Lung (tissue), 12 donors: ENCODE results near the gene C1orf50. TPM values are rescaled to one million over a fixed set of nuclear protein-coding genes. Genes with fewer than 3 reads are reported as not detected.
"Not testable (repeated sequence)": the region's sequence is repeated elsewhere in the genome, so short reads cannot be mapped to it uniquely, and the experiment has no call there.

Experiments used
- ATAC-seq: fragments of 200-7000 bp; cut with Tn5 transposase; one replicate; pipeline ENCODE4 v1.9.1; 2020; ENCODE audit warnings: moderate number of reproducible peaks; ENCODE audit not compliant: insufficient read depth, low FRiP score
- DNase-seq, 3 donors: peaks; one replicate each; pipeline ENCODE4 v3.0.0-alpha.2; 2013 to 2017
- H3K27ac ChIP-seq, 2 donors: one replicate each; pipeline ENCODE4 v1.5.1; 2013; ENCODE audit warnings: mild to moderate bottlenecking in 2 of 2, moderate library complexity in 2 of 2, control low read depth in 1 of 2, inconsistent platforms in 1 of 2, low read depth in 1 of 2, low read length in 1 of 2
- H3K27me3 ChIP-seq, 3 donors: one replicate each; pipeline ENCODE4 v1.5.1; 2013; ENCODE audit warnings: low read length in 2 of 3; ENCODE audit not compliant: control insufficient read depth in 3 of 3, insufficient read depth in 3 of 3
- H3K36me3 ChIP-seq, 4 donors: one replicate each; pipeline ENCODE4 v1.5.1; 2013; ENCODE audit warnings: low read length in 4 of 4, mild to moderate bottlenecking in 1 of 4, moderate library complexity in 1 of 4; ENCODE audit not compliant: control insufficient read depth in 4 of 4, insufficient read depth in 4 of 4
- H3K4me1 ChIP-seq, 5 donors: one replicate each; pipeline ENCODE4 v1.5.1; 2013; ENCODE audit warnings: low read length in 5 of 5, mild to moderate bottlenecking in 2 of 5, moderate library complexity in 1 of 5; ENCODE audit not compliant: control insufficient read depth in 5 of 5, insufficient read depth in 5 of 5
- H3K4me3 ChIP-seq: one replicate; pipeline ENCODE4 v1.5.1; 2013; ENCODE audit warnings: mild to moderate bottlenecking, control low read depth, moderate library complexity
- H3K9ac ChIP-seq, 2 donors: one replicate each; pipeline ENCODE4 v1.5.1; 2013; ENCODE audit warnings: low read length in 2 of 2, control low read depth in 1 of 2; ENCODE audit not compliant: insufficient read depth in 1 of 2
- H3K9me3 ChIP-seq, 4 donors: one replicate each; pipeline ENCODE4 v1.5.1; 2013; ENCODE audit warnings: low read length in 3 of 4, mild to moderate bottlenecking in 1 of 4, moderate library complexity in 1 of 4; ENCODE audit not compliant: control insufficient read depth in 4 of 4, insufficient read depth in 3 of 4
- CTCF ChIP-seq: IDR thresholded peaks from 2 replicates; pipeline ENCODE4 v1.5.1; 2012; ENCODE audit warnings: mild to moderate bottlenecking; ENCODE audit errors: control extremely low read depth, extremely low read depth
- WGBS, 2 donors: extraction: QIAGEN DNeasy Blood & Tissue Kit; methylation state at CpG; one replicate each; pipeline ENCODE4 v1.1.7; 2013; 5-methylcytosine and 5-hydroxymethylcytosine counted together
- polyA plus RNA-seq, 2 donors: library from polyadenylated mRNA; stranded (reverse); fragments of 200-250 nt; gene quantifications; one replicate each; pipeline ENCODE4 v1.2.1, GENCODE V29; 2013
- total RNA-seq, 2 donors: library from RNA; depleted of rRNA in 1 of 2; stranded (reverse); fragments of >200 nt in 1 of 2; gene quantifications; one replicate each; pipeline ENCODE4 v1.2.1, GENCODE V29; 2014 to 2021
- donor health status: control.
- donor health status: control.
- donor health status: Bipolar disorder and iron deficiency.
- donor health status: healthy.
- donor health status: DM: yes; HTN: yes; CAD: no.

The C1orf50 gene
- total and polyA plus RNA-seq, 4 donors, result 2.6 to 4.6 (median 3.6) TPM

DNA sequence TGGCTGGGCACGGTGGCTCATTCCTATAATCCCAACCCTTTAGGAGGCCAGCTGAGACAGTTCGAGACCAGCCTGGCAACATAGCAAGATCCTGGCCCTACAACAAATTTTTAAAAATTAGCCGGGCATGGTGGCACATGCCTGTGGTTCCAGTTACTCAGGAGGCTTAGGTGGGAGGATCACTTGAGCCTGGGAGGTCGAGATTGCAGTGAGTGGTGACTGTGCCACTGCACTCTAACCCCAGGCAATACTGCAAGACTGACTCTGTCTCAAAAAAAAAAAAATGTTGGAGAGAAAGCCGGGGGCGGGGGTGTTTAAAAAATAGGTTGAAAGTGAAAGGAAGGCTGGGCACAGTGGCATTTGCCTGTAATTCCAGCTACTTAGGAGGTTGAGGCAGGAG lies 43.5 kb upstream of the C1orf50 start:
- H3K27me3 ChIP-seq, result no peaks in the 10 kb centered on the region
- H3K27ac ChIP-seq, result no peak overlapping the region
- no peak overlapping the region for H3K9ac ChIP-seq
- ATAC-seq (no peak), DNase-seq (no peak)
- H3K4me3 ChIP-seq, result no peak overlapping the region
- H3K4me1 ChIP-seq, result no peaks in the 10 kb centered on the region
- 79 to 86% methylated on average over 6 of the region's 6 CpGs for WGBS, 2 donors
- TF ChIP-seq CTCF, result no peak
- no peaks in the 10 kb centered on the region for H3K36me3 ChIP-seq
- H3K9me3 ChIP-seq, result no peaks in the 10 kb centered on the region

- H3K9ac ChIP-seq, ATAC-seq: not testable (repeated sequence)
- WGBS, 2 donors, result 98 to 100% methylated on average over 4 of the region's 4 CpGs
These were observed 41.2 kb upstream of the C1orf50 start for GRCh38 chr1:42725820-42726219.

GRCh38 chr1:42730002-42730401 lies 37.0 kb upstream of the C1orf50 start:
- no peak overlapping the region for H3K9ac ChIP-seq
- H3K36me3 ChIP-seq, result no peaks in the 10 kb centered on the region
- DNase-seq (no peak), ATAC-seq (no peak)
- no peak overlapping the region for H3K27ac ChIP-seq
- WGBS, 2 donors, result 85 to 92% methylated on average over 3 of the region's 3 CpGs
- H3K4me1 ChIP-seq, result no peaks in the 10 kb centered on the region
- no peaks in the 10 kb centered on the region for H3K9me3 ChIP-seq
- no peak for TF ChIP-seq CTCF
- H3K4me3 ChIP-seq, result no peak overlapping the region
- H3K27me3 ChIP-seq, result no peaks in the 10 kb centered on the region

More at GRCh38 chr1:42725820-42726219, 41.2 kb upstream of the C1orf50 start:
- not testable (repeated sequence) for DNase-seq, H3K4me3 ChIP-seq, H3K4me1 ChIP-seq, H3K27me3 ChIP-seq, H3K9me3 ChIP-seq, H3K27ac ChIP-seq, H3K36me3 ChIP-seq

DNA sequence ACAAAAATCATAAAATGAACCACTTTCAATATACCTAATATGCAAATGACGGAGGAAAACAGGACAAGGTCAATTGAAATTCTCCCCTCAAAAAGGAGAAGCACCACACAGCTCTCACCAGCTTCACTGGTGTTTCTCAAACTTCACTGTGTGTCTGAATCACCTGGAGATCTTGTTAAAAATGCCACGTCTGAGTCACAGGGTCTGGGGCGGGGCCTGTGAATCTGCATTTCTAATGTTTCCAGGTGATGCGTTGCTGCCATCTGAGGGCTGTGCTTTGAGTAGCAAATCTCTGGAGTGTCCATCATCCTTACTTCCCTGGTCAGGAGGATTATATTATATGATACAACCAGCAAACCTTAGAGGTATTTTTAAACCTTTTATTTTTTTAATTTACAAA lies 36.1 kb upstream of the C1orf50 start:
- ATAC-seq (no peak), DNase-seq (no peak)
- TF ChIP-seq CTCF, result no peak
- Histone ChIP-seq H3K27ac (no peak overlapping the region), H3K4me1 (no peaks in the 10 kb centered on the region), H3K4me3 (no peak overlapping the region), H3K27me3 (no peaks in the 10 kb centered on the region), H3K9ac (no peak overlapping the region), H3K36me3 (no peaks in the 10 kb centered on the region), H3K9me3 (no peaks in the 10 kb centered on the region)
- whole genome bisulfite sequencing, 2 donors, result 66 to 67% methylated on average over 4 of the region's 4 CpGs
